ENCODE data around the gene RNU6-1.

GRCh38 chr15:67831363-67831762 is 8.5 kb downstream of the RNU6-1 start:
- no peak for TF ChIP-seq ZBTB49 (tag by site-specific recombination; IDR thresholded peaks at IDR 0.05; ENCODE audit: low read depth)
- no peak for TF ChIP-seq TCF7L2 (IDR thresholded peaks at IDR 0.05; ENCODE audit: borderline replicate concordance, low read depth, low read length)
- no peak for TF ChIP-seq ZNF580 (tag by site-specific recombination; IDR thresholded peaks at IDR 0.05)
- no peak for TF ChIP-seq ZBTB11 (tag by site-specific recombination; conservative IDR thresholded peaks at IDR 0.05; ENCODE audit: low read depth)

All from HEK293 (cell line).